ENCODE data around the gene SLC19A1.
A peak's percentile ranks its signal among the peaks of the same experiment; 100 is the strongest.

Gene SLC19A1

GRCh38 chr21:45463871-45464270, 78.4 kb downstream of the SLC19A1 start:
- H3K4me3 ChIP-seq = no peak overlapping the region
- no peak overlapping the region for H3K27ac ChIP-seq

GRCh38 chr21:45461806-45462341, 80.4 kb downstream of the SLC19A1 start:
- no peak overlapping the region for H3K4me3 ChIP-seq
- H3K27ac ChIP-seq = no peak overlapping the region

- H3K4me3 ChIP-seq = no peak overlapping the region
- H3K27ac ChIP-seq = no peak overlapping the region
Observed at GRCh38 chr21:45461369-45461750, 80.9 kb downstream of the SLC19A1 start.

- H3K4me3 ChIP-seq = no peak overlapping the region
- H3K27ac ChIP-seq = no peak overlapping the region
Observed at GRCh38 chr21:45460611-45461368, 81.5 kb downstream of the SLC19A1 start.

GRCh38 chr21:45460011-45460565, 82.2 kb downstream of the SLC19A1 start:
- no peak overlapping the region for H3K27ac ChIP-seq

GRCh38 chr21:45459171-45460010, 82.8 kb downstream of the SLC19A1 start:
- no peak overlapping the region for H3K27ac ChIP-seq
- no peak overlapping the region for H3K4me3 ChIP-seq

More at GRCh38 chr21:45460011-45460565, 82.2 kb downstream of the SLC19A1 start:
- H3K4me3 ChIP-seq = no peak overlapping the region

GRCh38 chr21:45458281-45459170, 83.7 kb downstream of the SLC19A1 start:
- H3K4me3 ChIP-seq = no peak overlapping the region
- peak overlapping the region in 1 of 21 experiments; percentile 19 for H3K27ac ChIP-seq

- H3K27ac ChIP-seq = no peak overlapping the region
- no peak overlapping the region for H3K4me3 ChIP-seq
Observed at GRCh38 chr21:45457832-45458172, 84.4 kb downstream of the SLC19A1 start.

- H3K27ac ChIP-seq = no peak overlapping the region
- H3K4me3 ChIP-seq = no peak overlapping the region
Observed at GRCh38 chr21:45457161-45457831, 84.9 kb downstream of the SLC19A1 start.

GRCh38 chr21:45456584-45457160, 85.6 kb downstream of the SLC19A1 start:
- Histone ChIP-seq H3K4me3 (no peak overlapping the region), H3K27ac (no peak overlapping the region)

GRCh38 chr21:45455674-45456583, 86.3 kb downstream of the SLC19A1 start:
- Histone ChIP-seq H3K27ac (peak overlapping the region in 3 of 21 experiments; percentile 23 to 59 (median 24)), H3K4me3 (no peak overlapping the region)

GRCh38 chr21:45454926-45455673, 87.1 kb downstream of the SLC19A1 start:
- H3K27ac ChIP-seq = peak overlapping the region in 2 of 21 experiments; percentile 23 to 59
- H3K4me3 ChIP-seq = peak overlapping the region in 1 of 7 experiments; percentile 15

GRCh38 chr21:45454060-45454925, 87.9 kb downstream of the SLC19A1 start:
- Histone ChIP-seq H3K27ac (peak overlapping the region in 5 of 21 experiments; percentile 0 to 59 (median 15)), H3K4me3 (peak overlapping the region in 1 of 7 experiments; percentile 15)

GRCh38 chr21:45453308-45453950, 88.8 kb downstream of the SLC19A1 start:
- peak overlapping the region in 5 of 21 experiments; percentile 1 to 43 (median 17) for H3K27ac ChIP-seq
- no peak overlapping the region for H3K4me3 ChIP-seq

- no peak overlapping the region for H3K4me3 ChIP-seq
Observed at GRCh38 chr21:45452696-45453307, 89.4 kb downstream of the SLC19A1 start.

More at GRCh38 chr21:45452696-45453307, 89.4 kb downstream of the SLC19A1 start:
- H3K27ac ChIP-seq = no peak overlapping the region

Data from skin epidermis (tissue), 12 donors.